GM23338 (cell line): ENCODE results near the gene WWP2. TPM values are rescaled to one million over a fixed set of nuclear protein-coding genes. Genes with fewer than 3 reads are reported as not detected.
"Not testable (repeated sequence)": the region's sequence is repeated elsewhere in the genome, so short reads cannot be mapped to it uniquely, and the experiment has no call there.

ENCODE experiments used
- ATAC-seq: fragments of 200-7000 bp; cut with Tn5 transposase; 3 replicates; pipeline ENCODE4 v1.9.1; 2020
- DNase-seq: peaks from one replicate; pipeline ENCODE4 v3.0.0-alpha.2; 2015; ENCODE audit warnings: low spot score
- H2AFZ ChIP-seq: fragments of 200-600 bp; sonication (generic); 2 replicates; pipeline ENCODE4 v1.8.0; 2016; ENCODE audit warnings: antibody characterized with exemption, mild to moderate bottlenecking, moderate library complexity
- H3F3A ChIP-seq: fragments of 200-600 bp; sonication (generic); replicated peaks from 2 replicates; pipeline ENCODE4 v1.8.0; 2017; ENCODE audit warnings: antibody characterized with exemption, mixed run types, low read depth
- H3K27ac ChIP-seq: fragments of 200-600 bp; sonication (generic); 2 replicates; pipeline ENCODE4 v1.6.1; 2016; ENCODE audit warnings: low read depth
- H3K27me3 ChIP-seq: fragments of 200-600 bp; sonication (generic); 2 replicates; pipeline ENCODE4 v1.8.0; 2016; ENCODE audit warnings: mild to moderate bottlenecking, mixed run types, moderate library complexity; ENCODE audit not compliant: insufficient read depth
- H3K36me3 ChIP-seq: fragments of 200-600 bp; sonication (generic); 2 replicates; pipeline ENCODE4 v1.8.0; 2016; ENCODE audit warnings: mild to moderate bottlenecking; ENCODE audit not compliant: insufficient read depth
- H3K4me1 ChIP-seq: fragments of 200-600 bp; sonication (generic); 2 replicates; pipeline ENCODE4 v1.8.0; 2016; ENCODE audit warnings: mild to moderate bottlenecking, moderate library complexity; ENCODE audit not compliant: insufficient read depth
- H3K4me2 ChIP-seq: fragments of 200-600 bp; sonication (generic); 2 replicates; pipeline ENCODE4 v1.7.1; 2017; ENCODE audit warnings: mixed run types
- H3K4me3 ChIP-seq: fragments of 200-600 bp; sonication (generic); 2 replicates; pipeline ENCODE4 v1.6.1; 2016; ENCODE audit warnings: mixed run types
- H3K79me2 ChIP-seq: fragments of 200-600 bp; sonication (generic); replicated peaks from 2 replicates; pipeline ENCODE4 v1.8.0; 2017; ENCODE audit warnings: mild to moderate bottlenecking; ENCODE audit not compliant: insufficient read depth
- H3K9me2 ChIP-seq: fragments of 200-600 bp; sonication (generic); 2 replicates; pipeline ENCODE4 v1.8.0; 2017; ENCODE audit not compliant: insufficient read depth
- H4K20me1 ChIP-seq: fragments of 200-600 bp; sonication (generic); replicated peaks from 2 replicates; pipeline ENCODE4 v1.8.0; 2017; ENCODE audit warnings: mild to moderate bottlenecking; ENCODE audit not compliant: insufficient read depth
- H3K27ac Mint-ChIP-seq: 2 replicates; pipeline ENCODE4 v1.8.0; 2020; ENCODE audit warnings: inconsistent platforms, mild to moderate bottlenecking, moderate library complexity, mixed read lengths
- H3K27me3 Mint-ChIP-seq: 3 replicates; pipeline ENCODE4 v1.8.0; 2022; ENCODE audit warnings: low read depth, mild to moderate bottlenecking, moderate library complexity, mixed read lengths, inconsistent platforms; ENCODE audit not compliant: insufficient read depth, poor library complexity
- H3K36me3 Mint-ChIP-seq: 3 replicates; pipeline ENCODE4 v1.8.0; 2021; ENCODE audit warnings: low read depth, mild to moderate bottlenecking, inconsistent platforms, moderate library complexity, mixed read lengths
- H3K4me1 Mint-ChIP-seq: 3 replicates; pipeline ENCODE4 v1.8.0; 2020; ENCODE audit warnings: mild to moderate bottlenecking, inconsistent platforms, mixed read lengths
- H3K4me3 Mint-ChIP-seq: 3 replicates; pipeline ENCODE4 v1.8.0; 2021; ENCODE audit warnings: moderate library complexity, mild to moderate bottlenecking, inconsistent platforms, mixed read lengths
- H3K9me3 Mint-ChIP-seq: 3 replicates; pipeline ENCODE4 v1.8.0; 2020; ENCODE audit warnings: moderate library complexity, mild to moderate bottlenecking, inconsistent platforms, mixed read lengths
- CTCF ChIP-seq, 2 experiments: fragments of 200-600 bp in 1 of 2; sonication (generic) in 1 of 2; conservative IDR thresholded peaks; 2 replicates each; pipeline versions ENCODE4 v1.5.1 to v1.6.1; 2016 to 2017; ENCODE audit warnings: antibody characterized with exemption in 2 of 2, low read depth in 2 of 2, mild to moderate bottlenecking in 2 of 2, moderate library complexity in 1 of 2
- ETS1 ChIP-seq: IDR thresholded peaks from 2 replicates; pipeline ENCODE4 v1.6.1; 2016; ENCODE audit warnings: antibody characterized with exemption
- EZH2 ChIP-seq: fragments of 200-600 bp; sonication (generic); IDR thresholded peaks from one replicate; pipeline ENCODE4 v1.8.0; 2017; ENCODE audit warnings: antibody characterized with exemption, mild to moderate bottlenecking, low read depth; ENCODE audit not compliant: unreplicated experiment
- JUNB ChIP-seq: IDR thresholded peaks from one replicate; pipeline ENCODE4 v1.6.1; 2016; ENCODE audit warnings: antibody characterized with exemption; ENCODE audit not compliant: unreplicated experiment
- NANOG ChIP-seq: IDR thresholded peaks from 2 replicates; pipeline ENCODE4 v1.6.1; 2016; ENCODE audit warnings: antibody characterized with exemption, borderline replicate concordance
- POLR2AphosphoS5 ChIP-seq: IDR thresholded peaks from 2 replicates; pipeline ENCODE4 v1.6.1; 2016; ENCODE audit warnings: antibody characterized with exemption, low read depth
- ZNF114 ChIP-seq: fragments of 250-450 bp; sonication (Bioruptor Pico); IDR thresholded peaks from 2 replicates; pipeline ENCODE4 v1.5.0; 2020; ENCODE audit warnings: mild to moderate bottlenecking, moderate library complexity
- ZNF462 ChIP-seq: fragments of 250-450 bp; sonication (Bioruptor Pico); IDR thresholded peaks from 2 replicates; pipeline ENCODE4 v1.5.0; 2020; ENCODE audit warnings: mild to moderate bottlenecking, moderate library complexity
- polyA plus RNA-seq: library from polyadenylated mRNA; unstranded; fragments of >200 nt; fragmentation: Nextera tagmentation; extraction: Ambion mirVana; gene quantifications from 2 replicates; pipeline ENCODE4 v1.2.1, GENCODE V29; 2016
- total RNA-seq: library from RNA; depleted of rRNA; stranded (reverse); fragments of >200 nt; shearing (Covaris generic); gene quantifications from 2 replicates; pipeline ENCODE4 v1.2.3, GENCODE V29; 2014

Gene WWP2
- total and polyA plus RNA-seq, 2 experiments from 2014 or later: 12.3 to 35.5 TPM

GRCh38 chr16:69814561-69814960, 52.4 kb downstream of the WWP2 start (continued):
- TF ChIP-seq ZNF462 (CRISPR knock-in tag): no peak
- no peak for TF ChIP-seq JUNB
- TF ChIP-seq POLR2AphosphoS5: no peak
- no peak for TF ChIP-seq ZNF114 (CRISPR knock-in tag)

- not testable (repeated sequence) for H3K27ac Mint-ChIP-seq, H3K4me1 ChIP-seq, H2AFZ ChIP-seq, ATAC-seq, DNase-seq, H3K4me2 ChIP-seq, H3K79me2 ChIP-seq, H3K9me2 ChIP-seq, H3F3A ChIP-seq, H3K9me3 Mint-ChIP-seq, H3K36me3 ChIP-seq, H3K4me3 ChIP-seq, H3K27ac ChIP-seq, H3K27me3 Mint-ChIP-seq, H3K4me3 Mint-ChIP-seq, H3K27me3 ChIP-seq, H4K20me1 ChIP-seq
- H3K36me3 Mint-ChIP-seq: peaks cover 11% of the 10 kb centered on the region
- H3K4me1 Mint-ChIP-seq: peaks cover 15% of the 10 kb centered on the region
These were observed 53.2 kb downstream of the WWP2 start for GRCh38 chr16:69815216-69815883.

- Histone ChIP-seq H3K4me2 (no peak overlapping the region), H2AFZ (no peak overlapping the region), H3K4me3 (no peak overlapping the region), H3K27ac (no peak overlapping the region), H3K79me2 (no peaks in the 10 kb centered on the region; the same call in 1 of the 2 replicates), H3F3A (no peaks in the 10 kb centered on the region), H4K20me1 (no peaks in the 10 kb centered on the region), H3K4me1 (peaks cover 12% of the 10 kb centered on the region; the same call in 1 of the 2 replicates), H3K9me2 (no peaks in the 10 kb centered on the region), H3K36me3 (no peaks in the 10 kb centered on the region), H3K27me3 (no peaks in the 10 kb centered on the region)
- ATAC-seq (no peak), DNase-seq (no peak)
- Mint-ChIP-seq H3K9me3 (peaks cover 2% of the 10 kb centered on the region; the same call in 1 of the 3 replicates), H3K4me3 (no peak overlapping the region), H3K27ac (no peak overlapping the region), H3K4me1 (peaks cover 23% of the 10 kb centered on the region), H3K36me3 (peaks cover 9% of the 10 kb centered on the region), H3K27me3 (peaks cover 3% of the 10 kb centered on the region)
- TF ChIP-seq JUNB (no peak), CTCF (conservative IDR thresholded peaks at IDR 0.05; ENCODE audit: low read depth in 2 of 2) (no peak), EZH2 (no peak), ETS1 (no peak), NANOG (no peak), ZNF114 (CRISPR knock-in tag) (no peak), POLR2AphosphoS5 (no peak)
These were observed 54.9 kb downstream of the WWP2 start for GRCh38 chr16:69816996-69817395.
